GM19099 (cell line): ENCODE data around the gene CISH.

ENCODE experiments used
- POLR2A ChIP-seq: IDR thresholded peaks from 3 replicates; pipeline ENCODE4 v1.6.1; 2011; ENCODE audit warnings: low read depth; ENCODE audit not compliant: insufficient read length; ENCODE audit errors: extremely low read depth

Gene CISH

GRCh38 chr3:50600141-50600753 is 11.3 kb downstream of the CISH start:
- TF ChIP-seq POLR2A: no peak

GRCh38 chr3:50599716-50600118 is 11.9 kb downstream of the CISH start:
- TF ChIP-seq POLR2A: no peak

- TF ChIP-seq POLR2A: no peak
Observed at GRCh38 chr3:50599115-50599715, 12.4 kb downstream of the CISH start.

- TF ChIP-seq POLR2A: no peak
Observed at GRCh38 chr3:50594253-50594785, 17.3 kb downstream of the CISH start.

- no peak for TF ChIP-seq POLR2A
Observed at GRCh38 chr3:50592568-50592967, 19.0 kb downstream of the CISH start.

- no peak for TF ChIP-seq POLR2A
Observed at GRCh38 chr3:50591196-50591741, 20.3 kb downstream of the CISH start.

GRCh38 chr3:50588759-50589433 is 22.7 kb downstream of the CISH start:
- TF ChIP-seq POLR2A: no peak

GRCh38 chr3:50587806-50588758 is 23.5 kb downstream of the CISH start:
- TF ChIP-seq POLR2A: no peak

- no peak for TF ChIP-seq POLR2A
Observed at GRCh38 chr3:50587373-50587772, 24.2 kb downstream of the CISH start.

- no peak for TF ChIP-seq POLR2A
Observed at GRCh38 chr3:50586763-50587070, 24.9 kb downstream of the CISH start.

GRCh38 chr3:50585919-50586762 is 25.4 kb downstream of the CISH start:
- no peak for TF ChIP-seq POLR2A

GRCh38 chr3:50584391-50584790 is 27.2 kb downstream of the CISH start:
- no peak for TF ChIP-seq POLR2A

GRCh38 chr3:50583897-50584296 is 27.7 kb downstream of the CISH start:
- TF ChIP-seq POLR2A: no peak

- TF ChIP-seq POLR2A: no peak
Observed at GRCh38 chr3:50582083-50582482, 29.5 kb downstream of the CISH start.
